Lower leg skin (tissue), 4 donors: ENCODE results near the gene CDH20. TPM values are rescaled to one million over a fixed set of nuclear protein-coding genes. Genes with fewer than 3 reads are reported as not detected.

Experiments used
- DNase-seq, 2 donors: peaks; one replicate each; pipeline ENCODE4 v3.0.0-alpha.2; 2019; ENCODE audit warnings: low spot score in 2 of 2
- H3K4me3 ChIP-seq: fragments of 200-600 bp; sonication (generic); 2 replicates; pipeline ENCODE4 v1.5.1; 2017; ENCODE audit warnings: mild to moderate bottlenecking, low read depth; ENCODE audit not compliant: poor library complexity, severe bottlenecking
- CTCF ChIP-seq, 3 donors: fragments of 450-650 bp; IDR thresholded peaks; one replicate each; pipeline ENCODE4 v1.5.1; 2016; ENCODE audit warnings: antibody characterized with exemption in 3 of 3, mild to moderate bottlenecking in 3 of 3, moderate library complexity in 2 of 3
- POLR2A ChIP-seq, 2 donors: fragments of 450-650 bp; IDR thresholded peaks; one replicate each; pipeline ENCODE4 v1.6.1; 2016 to 2017; ENCODE audit warnings: antibody characterized with exemption in 2 of 2, mild to moderate bottlenecking in 1 of 2, moderate library complexity in 1 of 2
- WGBS, 2 donors: methylation state at CpG; one replicate each; pipeline ENCODE4 v1.1.5; 2018; 5-methylcytosine and 5-hydroxymethylcytosine counted together
- intact Hi-C: fragments of 100-400 bp; cut with DNase I; formaldehyde crosslinking; loops from one replicate; pipeline ENCODE4 v1.15.0; 2023; ENCODE audit warnings: low total_unique reads
- total RNA-seq, 4 donors: library from RNA; depleted of rRNA; stranded (reverse); fragments of >200 nt; gene quantifications; one replicate each; pipeline ENCODE4 v1.1.0, GENCODE V29; 2016

The CDH20 gene
- total RNA-seq, 4 donors from 2014 or later, result 1.2 to 2.9 (median 2.4) TPM

GRCh38 chr18:61335684-61336555 lies 2.7 kb downstream of the CDH20 start:
- 26 to 28% methylated on average over 10 of the region's 10 CpGs for WGBS, 2 donors
- no peak overlapping the region for H3K4me3 ChIP-seq
- intact Hi-C loops, result no loop called here
- DNase-seq, result no peak
- TF ChIP-seq CTCF (IDR thresholded peaks at IDR 0.05) (no peak), POLR2A (IDR thresholded peaks at IDR 0.05) (no peak)

GRCh38 chr18:61336766-61337165 lies 3.5 kb downstream of the CDH20 start:
- intact Hi-C loops, result no loop called here
- no peak for DNase-seq
- 61 to 69% methylated on average over 6 of the region's 6 CpGs for WGBS, 2 donors
- TF ChIP-seq CTCF (IDR thresholded peaks at IDR 0.05) (no peak), POLR2A (IDR thresholded peaks at IDR 0.05) (no peak)
- no peak overlapping the region for H3K4me3 ChIP-seq

- no peak for TF ChIP-seq CTCF (IDR thresholded peaks at IDR 0.05)
- TF ChIP-seq POLR2A (IDR thresholded peaks at IDR 0.05), result no peak
- intact Hi-C loops, result no loop called here
- 89 to 91% methylated on average over 3 of the region's 3 CpGs for WGBS, 2 donors
- no peak for DNase-seq
- H3K4me3 ChIP-seq, result no peak overlapping the region
Observed at GRCh38 chr18:61337527-61337926, 4.3 kb downstream of the CDH20 start.

- WGBS, 2 donors, result 4 to 7% methylated on average over 1 of the region's 1 CpG
- intact Hi-C loops, result no loop called here
- TF ChIP-seq CTCF (IDR thresholded peaks at IDR 0.05), result no peak
- DNase-seq, result no peak
- H3K4me3 ChIP-seq, result no peak overlapping the region
Observed at GRCh38 chr18:61340148-61340547, 6.9 kb downstream of the CDH20 start.

- DNase-seq, result no peak
Observed at GRCh38 chr18:61348230-61348629, 15.0 kb downstream of the CDH20 start.

More at GRCh38 chr18:61348230-61348629, 15.0 kb downstream of the CDH20 start:
- TF ChIP-seq CTCF (IDR thresholded peaks at IDR 0.05) (no peak), POLR2A (IDR thresholded peaks at IDR 0.05) (no peak)
- H3K4me3 ChIP-seq, result no peak overlapping the region
- intact Hi-C loops, result no loop called here
